OCI-LY7 (cell line): ENCODE results near the gene IGFN1. TPM values are rescaled to one million over a fixed set of nuclear protein-coding genes. Genes with fewer than 3 reads are reported as not detected.
A peak's percentile ranks its signal among the peaks of the same experiment; 100 is the strongest.

Experiments used
- BruUV-seq: library from RNA; stranded (reverse); fragments of 400-500 nt; replicated peaks from 2 replicates; lab custom pipeline; 2021; lab: Mats Ljungman, UMichigan
- CTCF ChIA-PET: fragments of 300-600 bp; sonication (Branson Sonifier 250); formaldehyde crosslinking; loops from one replicate; lab custom pipeline; 2022; ENCODE audit warnings: antibody characterized with exemption; ENCODE audit not compliant: unreplicated experiment; lab: Charles Lee
- POLR2A ChIA-PET: fragments of 300-600 bp; sonication (Branson Sonifier 250); formaldehyde crosslinking; loops from one replicate; lab custom pipeline; 2022; ENCODE audit warnings: antibody characterized with exemption; lab: Charles Lee
- DNase-seq: peaks from one replicate; pipeline ENCODE4 v3.0.0-alpha.2; 2015; ENCODE audit warnings: low spot score
- H2AFZ ChIP-seq: fragments of 200-600 bp; sonication (generic), shearing (Covaris generic); 2 replicates; pipeline ENCODE4 v1.6.1; 2014; ENCODE audit warnings: mild to moderate bottlenecking, antibody characterized with exemption, low read length, moderate library complexity
- H3K27ac ChIP-seq: fragments of 200-600 bp; sonication (generic); 2 replicates; pipeline ENCODE4 v1.5.1; 2014; ENCODE audit warnings: mixed run types, low read depth, mild to moderate bottlenecking, moderate library complexity, low read length, inconsistent platforms; ENCODE audit not compliant: poor library complexity, severe bottlenecking
- H3K36me3 ChIP-seq: fragments of 200-600 bp; sonication (generic); 2 replicates; pipeline ENCODE4 v1.6.1; 2014; ENCODE audit warnings: mild to moderate bottlenecking, antibody characterized with exemption, low read length, moderate library complexity, mixed read lengths; ENCODE audit not compliant: insufficient read depth
- H3K4me1 ChIP-seq: fragments of 200-600 bp; sonication (generic); 2 replicates; pipeline ENCODE4 v1.5.1; 2014; ENCODE audit warnings: mild to moderate bottlenecking, low read length; ENCODE audit not compliant: insufficient read depth, poor library complexity, severe bottlenecking
- H3K4me2 ChIP-seq: fragments of 200-600 bp; sonication (generic); 2 replicates; pipeline ENCODE4 v1.6.1; 2014; ENCODE audit warnings: mild to moderate bottlenecking, low read length
- H3K4me3 ChIP-seq: fragments of 200-600 bp; sonication (generic); 2 replicates; pipeline ENCODE4 v1.5.1; 2014; ENCODE audit warnings: mild to moderate bottlenecking, low read depth, low read length; ENCODE audit not compliant: poor library complexity, severe bottlenecking
- H3K79me2 ChIP-seq: fragments of 200-600 bp; sonication (generic); 2 replicates; pipeline ENCODE4 v1.6.1; 2016; ENCODE audit warnings: low read depth, mild to moderate bottlenecking, low read length, moderate library complexity, mixed read lengths; ENCODE audit not compliant: insufficient read depth
- H3K9me2 ChIP-seq: fragments of 200-600 bp; sonication (generic); 2 replicates; pipeline ENCODE4 v1.6.1; 2016; ENCODE audit warnings: mild to moderate bottlenecking, low read length, mixed read lengths; ENCODE audit not compliant: insufficient read depth
- H3K9me3 ChIP-seq: fragments of 200-600 bp; sonication (generic); 2 replicates; pipeline ENCODE4 v1.6.1; 2014; ENCODE audit warnings: mild to moderate bottlenecking, mixed run types, low read length, mixed read lengths
- H4K20me1 ChIP-seq: fragments of 200-600 bp; sonication (generic); 2 replicates; pipeline ENCODE4 v1.6.1; 2014; ENCODE audit warnings: mild to moderate bottlenecking, antibody characterized with exemption, low read length, moderate library complexity, mixed read lengths; ENCODE audit not compliant: insufficient read depth
- CTCF ChIP-seq: fragments of 200-600 bp; sonication (generic); conservative IDR thresholded peaks from 2 replicates; pipeline ENCODE4 v1.5.1; 2014; ENCODE audit warnings: mild to moderate bottlenecking, antibody characterized with exemption, low read length, moderate library complexity, mixed read lengths
- EZH2phosphoT487 ChIP-seq: fragments of 200-600 bp; sonication (generic); IDR thresholded peaks from 2 replicates; pipeline ENCODE4 v1.6.1; 2018; ENCODE audit warnings: low read depth, borderline replicate concordance, mild to moderate bottlenecking, mixed run types, antibody characterized with exemption, low read length, moderate library complexity, mixed read lengths
- intact Hi-C: fragments of 100-400 bp; cut with micrococcal nuclease; formaldehyde crosslinking; loops from one replicate; pipeline ENCODE4 v1.10.0; 2022; ENCODE audit not compliant: unreplicated experiment
- total RNA-seq, 2 experiments: library from RNA; depleted of rRNA in 1 of 2; stranded (reverse); fragments of >200 nt in 1 of 2; shearing (Covaris generic) in 1 of 2; gene quantifications; 2 replicates each; pipeline ENCODE4 v1.2.3, GENCODE V29; 2014 to 2022

The IGFN1 gene
- total RNA-seq, 2 experiments from 2014 or later, result not detected

GRCh38 chr1:201153474-201154388 lies 36.9 kb upstream of the IGFN1 start:
- Histone ChIP-seq H2AFZ (peak overlapping the region; percentile 94), H3K36me3 (peaks cover 6% of the 10 kb centered on the region; the same call in 1 of the 2 replicates), H3K4me3 (peak overlapping the region; percentile 82), H3K79me2 (no peaks in the 10 kb centered on the region), H3K4me2 (peak overlapping the region; percentile 81), H3K4me1 (peaks cover 14% of the 10 kb centered on the region), H3K9me3 (peaks cover 5% of the 10 kb centered on the region; the same call in 1 of the 2 replicates), H3K9me2 (no peaks in the 10 kb centered on the region), H4K20me1 (no peaks in the 10 kb centered on the region), H3K27ac (no peak overlapping the region)
- TF ChIP-seq CTCF, result no peak
- TF ChIP-seq EZH2phosphoT487, result no peak
- intact Hi-C loops, result no loop called here
- BruUV-seq, result no TSS peak
- DNase-seq, result peak; percentile 20
- ChIA-PET CTCF (interaction anchor here (1.4 kb wide), 1 partner anchor 17 kb away, joined by 4 read pairs; no protein-coding TSS in a partner anchor), POLR2A (interaction anchor here (0.9 kb wide), 1 partner anchor 1605 kb away, joined by 3 read pairs; no protein-coding TSS in a partner anchor)

- CTCF ChIA-PET, result interaction anchor here (1.4 kb wide), 1 partner anchor 18 kb away, joined by 4 read pairs; no protein-coding TSS in a partner anchor
- H4K20me1 ChIP-seq, result no peaks in the 10 kb centered on the region
- peaks cover 3% of the 10 kb centered on the region; the same call in 1 of the 2 replicates for H3K36me3 ChIP-seq
- H3K79me2 ChIP-seq, result no peaks in the 10 kb centered on the region
- H3K9me3 ChIP-seq, result peaks cover 5% of the 10 kb centered on the region; the same call in 1 of the 2 replicates
- no peak within 1 kb of the TSS for H3K27ac ChIP-seq
- intact Hi-C loops, result no loop called here
- peak within 1 kb of the TSS; percentile 94 for H2AFZ ChIP-seq
- TF ChIP-seq EZH2phosphoT487 (no peak), CTCF (no peak)
- POLR2A ChIA-PET, result interaction anchor here (0.6 to 0.9 kb wide), 3 partner anchors 35 to 1606 kb away, joined by 3 to 5 read pairs (median 4); no protein-coding TSS in a partner anchor
- H3K4me1 ChIP-seq, result peaks cover 14% of the 10 kb centered on the region
- peak within 1 kb of the TSS; percentile 81 for H3K4me2 ChIP-seq
- H3K4me3 ChIP-seq, result peak within 1 kb of the TSS; percentile 82
- BruUV-seq, result no TSS peak
- no peaks in the 10 kb centered on the region for H3K9me2 ChIP-seq
- DNase-seq, result peak; percentile 96
These were observed 36.0 kb upstream of the IGFN1 start, which contains the start of gene TMEM9 for GRCh38 chr1:201154389-201155165. Gene TMEM9 (minus strand): TSS chr1:201154474. CDS start chr1:201153923, 551 bp downstream.
